NCI-H146 treated with DMSO at 0.1 percent for 48 hours (cell line): ENCODE measurements around the gene RBM8A.
A peak's percentile ranks its signal among the peaks of the same experiment; 100 is the strongest.

Experiments used
- DNase-seq: peaks from one replicate; lab custom pipeline; 2025; ENCODE audit not compliant: unreplicated experiment; lab: John Stamatoyannopoulos, UW

Gene RBM8A

DNA sequence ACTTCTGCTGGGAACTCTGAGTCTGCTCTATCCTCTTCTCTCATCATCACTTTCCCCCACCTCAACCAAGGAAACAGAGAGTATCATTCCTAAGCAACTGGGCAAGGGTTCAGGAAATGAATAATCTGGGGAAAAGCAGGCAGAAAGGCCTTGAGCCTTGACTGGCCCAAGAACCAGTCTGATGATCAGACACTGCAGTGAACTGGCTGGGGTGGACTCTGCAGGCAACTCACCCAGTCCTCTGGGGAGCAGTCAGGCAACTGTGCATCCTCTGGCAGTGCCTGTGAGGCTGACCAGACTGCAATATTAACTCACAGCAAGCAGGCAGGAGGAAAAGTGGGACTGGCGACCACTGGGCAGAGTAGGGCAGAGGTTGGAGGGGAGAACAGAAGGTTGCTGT is 42.6 kb downstream of the RBM8A start:
- no peak for DNase-seq

DNA sequence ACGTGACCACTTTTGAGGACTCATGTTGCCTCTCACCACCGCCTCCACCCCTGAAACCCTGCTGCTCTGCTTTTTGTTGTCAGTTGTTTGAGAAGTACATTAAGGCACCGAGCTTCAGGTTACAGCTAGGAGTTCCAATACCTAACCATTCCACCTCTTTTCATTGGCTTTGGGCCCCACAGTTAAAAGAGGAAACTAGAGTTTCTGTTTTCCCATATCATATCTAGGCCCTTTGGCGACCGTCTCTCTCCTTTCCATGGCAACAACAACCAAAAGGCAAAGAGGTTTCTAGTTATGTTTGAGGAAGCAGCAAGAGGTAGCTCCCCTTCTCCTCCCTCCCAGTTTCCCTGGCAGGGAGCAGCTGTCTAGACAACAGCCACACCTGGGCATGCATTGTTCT is 47.5 kb downstream of the RBM8A start:
- DNase-seq: peak; percentile 98

DNA sequence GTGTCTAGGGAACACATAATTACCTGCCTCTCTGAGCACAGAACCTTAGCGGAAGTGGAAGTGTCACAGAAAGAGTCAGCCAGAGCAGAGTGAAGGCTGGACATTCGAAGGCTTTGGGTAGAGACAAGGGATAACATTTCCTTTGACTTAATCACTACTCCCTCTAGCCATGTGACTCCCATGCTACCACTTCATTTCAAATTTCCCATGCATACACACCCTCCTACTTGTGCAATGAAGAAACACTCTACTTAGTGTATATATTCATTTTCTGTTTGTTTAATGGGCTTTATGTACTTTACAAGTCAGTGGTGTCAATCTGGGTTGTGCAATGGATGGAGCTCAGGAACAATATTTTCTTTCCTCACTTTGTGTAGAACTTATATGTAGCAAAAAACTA is 48.6 kb downstream of the RBM8A start:
- no peak for DNase-seq

DNA sequence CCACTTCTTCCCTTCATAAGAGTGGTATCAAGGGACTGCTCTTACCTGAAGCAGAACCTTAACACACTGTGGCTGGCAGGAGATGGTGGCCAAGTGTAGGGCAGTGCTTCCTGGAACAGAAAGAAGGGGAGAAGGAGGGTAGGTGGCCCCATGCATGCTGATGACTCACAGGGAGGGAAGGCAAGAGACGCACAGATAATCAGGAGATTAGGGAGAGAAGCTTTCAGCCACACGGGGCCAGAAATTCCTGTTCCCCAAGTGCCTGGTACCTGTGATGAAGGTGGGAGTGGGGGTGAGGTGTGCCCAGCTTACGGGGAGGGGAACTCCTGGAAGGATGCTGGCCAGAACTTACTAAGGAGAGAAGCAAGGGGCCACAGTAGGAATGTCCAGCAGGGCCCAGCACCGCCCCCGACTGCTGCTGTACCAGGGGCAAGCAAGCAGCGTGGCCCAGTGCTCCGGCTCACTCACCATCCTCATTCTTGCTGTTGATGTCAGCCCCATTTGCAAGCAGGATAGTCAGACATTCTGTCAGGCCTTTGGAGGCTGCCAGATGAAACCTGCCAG is 49.3 kb downstream of the RBM8A start:
- DNase-seq: no peak

DNA sequence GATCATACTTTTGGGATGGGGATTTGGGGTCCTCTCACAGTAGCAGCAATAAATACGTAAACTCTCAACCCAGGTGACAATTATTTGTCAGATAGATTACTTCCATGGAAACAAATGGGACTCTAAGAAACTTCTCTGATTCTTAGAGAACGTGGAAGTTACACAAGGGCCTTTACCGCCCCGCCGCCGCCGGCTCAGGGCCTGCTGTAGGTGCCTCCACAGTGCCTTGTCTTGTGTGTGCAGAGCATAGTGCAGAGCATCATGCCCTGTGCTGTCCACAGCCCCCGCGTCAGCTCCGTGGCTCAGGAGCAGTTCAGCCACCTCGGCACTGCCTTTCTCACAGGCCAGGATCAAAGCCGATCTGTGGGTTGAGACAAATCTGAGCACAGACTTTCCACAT is 52.6 kb downstream of the RBM8A start:
- no peak for DNase-seq

DNA sequence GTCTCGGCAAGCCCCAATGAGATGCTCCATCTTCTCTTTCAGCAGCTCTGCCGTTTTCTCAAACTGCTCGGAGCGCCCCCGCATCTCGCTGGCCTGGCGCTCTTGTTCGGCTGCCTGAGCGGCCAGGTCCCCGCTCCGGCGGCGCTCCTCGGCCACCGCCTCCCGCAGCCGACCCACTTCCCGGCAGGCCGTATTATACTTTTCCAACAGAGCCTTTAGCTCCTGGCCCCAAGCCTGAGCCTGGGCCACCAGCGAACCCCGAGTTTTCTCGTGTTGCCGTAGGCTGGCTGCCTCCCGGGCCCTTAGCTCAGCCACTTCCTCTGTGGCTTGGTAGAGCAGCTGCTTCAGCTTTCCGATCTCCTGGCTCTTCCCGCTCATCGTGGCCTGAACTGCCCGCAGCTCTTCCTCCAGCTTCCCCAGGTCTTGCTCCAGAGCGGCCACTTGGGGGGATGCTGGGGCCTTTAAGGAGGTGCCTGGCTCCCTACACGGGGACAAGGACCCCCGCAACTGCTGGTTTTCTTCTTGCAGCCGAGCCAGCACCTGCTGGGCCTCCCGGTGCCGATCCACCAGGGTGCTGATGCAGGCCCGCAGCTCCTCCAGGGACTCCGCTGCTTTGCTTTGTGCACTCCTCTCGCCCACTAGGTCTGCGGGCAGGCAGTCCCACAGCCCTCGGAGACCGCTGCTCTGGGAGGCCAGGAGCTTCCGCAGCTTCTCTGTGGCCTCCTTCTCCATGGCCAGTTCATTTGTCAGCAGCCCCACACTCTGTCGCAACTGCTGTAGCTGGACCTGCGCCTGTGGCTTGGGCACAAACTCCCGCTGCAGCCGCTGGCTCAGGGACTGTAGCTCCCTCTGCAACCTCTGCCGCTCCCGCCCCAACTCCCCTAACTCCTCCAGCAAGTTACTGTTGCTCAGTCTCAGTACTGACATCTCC is 55.0 kb downstream of the RBM8A start:
- DNase-seq: no peak
